HepG2 (cell line): ENCODE results near the gene ZBTB21. TPM values are rescaled to one million over a fixed set of nuclear protein-coding genes. Genes with fewer than 3 reads are reported as not detected.
A peak's percentile ranks its signal among the peaks of the same experiment; 100 is the strongest.

Experiments
- ATRX ChIP-seq: sonication (generic); formaldehyde crosslinking; IDR thresholded peaks from 2 replicates; pipeline ENCODE4 v1.4.0; 2020; ENCODE audit warnings: missing genetic modification reagents, borderline replicate concordance
- CAMTA2 ChIP-seq: sonication (generic); formaldehyde crosslinking; IDR thresholded peaks from 2 replicates; pipeline ENCODE4 v1.4.0; 2020; ENCODE audit warnings: mild to moderate bottlenecking, missing genetic modification reagents, borderline replicate concordance
- CHCHD3 ChIP-seq: sonication (generic); formaldehyde crosslinking; IDR thresholded peaks from 2 replicates; pipeline ENCODE4 v1.8.0; 2022; ENCODE audit warnings: mild to moderate bottlenecking, missing genetic modification reagents, moderate library complexity
- CHD4 ChIP-seq: fragments of 200-600 bp; sonication (generic); IDR thresholded peaks from 2 replicates; pipeline ENCODE4 v1.7.0; 2017; ENCODE audit warnings: mild to moderate bottlenecking, low read length, borderline replicate concordance
- DR1 ChIP-seq: sonication (generic); formaldehyde crosslinking; IDR thresholded peaks from 2 replicates; pipeline ENCODE4 v1.8.0; 2021; ENCODE audit warnings: mild to moderate bottlenecking, missing genetic modification reagents, inconsistent platforms
- FOXA1 ChIP-seq, 2 experiments: fragments of 450-650 bp in 1 of 2; sonication (generic) in 1 of 2; formaldehyde crosslinking in 1 of 2; IDR thresholded peaks; 2 replicates each; pipeline versions ENCODE4 v1.4.0 to v1.6.1; 2016 to 2020; ENCODE audit warnings: missing genetic modification reagents in 1 of 2
- FOXC1 ChIP-seq: sonication (generic); formaldehyde crosslinking; IDR thresholded peaks from 2 replicates; pipeline ENCODE4 v1.8.0; 2022; ENCODE audit warnings: mild to moderate bottlenecking, missing genetic modification reagents, borderline replicate concordance
- FOXM1 ChIP-seq: sonication (generic); formaldehyde crosslinking; IDR thresholded peaks from 2 replicates; pipeline ENCODE4 v1.5.0; 2020; ENCODE audit warnings: missing genetic modification reagents
- PHB2 ChIP-seq: fragments of 450-650 bp; IDR thresholded peaks from 2 replicates; pipeline ENCODE4 v1.6.1; 2018; ENCODE audit not compliant: partially characterized antibody
- RBM39 ChIP-seq: fragments of 200-400 bp; formaldehyde crosslinking; IDR thresholded peaks from one replicate; pipeline ENCODE4 v1.6.1; 2018; ENCODE audit warnings: antibody characterized with exemption, mild to moderate bottlenecking, low read depth, low read length; ENCODE audit not compliant: poor library complexity, severe bottlenecking
- ZFP62 ChIP-seq: sonication (generic); formaldehyde crosslinking; IDR thresholded peaks from 2 replicates; pipeline ENCODE4 v1.4.0; 2020; ENCODE audit warnings: missing genetic modification reagents
- ZNF33B ChIP-seq: sonication (generic); formaldehyde crosslinking; IDR thresholded peaks from 2 replicates; pipeline ENCODE4 v1.5.1; 2020; ENCODE audit warnings: mild to moderate bottlenecking, missing genetic modification reagents
- ZNF562 ChIP-seq: sonication (generic); formaldehyde crosslinking; IDR thresholded peaks from 2 replicates; pipeline ENCODE4 v1.8.0; 2022; ENCODE audit warnings: missing genetic modification reagents, borderline replicate concordance
- ZSCAN20 ChIP-seq: sonication (generic); formaldehyde crosslinking; IDR thresholded peaks from 2 replicates; pipeline ENCODE4 v1.4.0; 2020; ENCODE audit warnings: missing genetic modification reagents, mild to moderate bottlenecking, borderline replicate concordance
- ZSCAN22 ChIP-seq: sonication (generic); formaldehyde crosslinking; IDR thresholded peaks from 2 replicates; pipeline ENCODE4 v1.4.0; 2020; ENCODE audit warnings: mild to moderate bottlenecking, missing genetic modification reagents
- polyA plus RNA-seq, 8 experiments: library from polyadenylated mRNA; depleted of rRNA in 3 of 8; stranded (reverse) in 7 of 8; unstranded in 1 of 8; fragments of >200 nt; fragmentation: Illumina TruSeq in 4 of 8; extraction: Trizol in 4 of 8; gene quantifications; 2 replicates each; pipeline versions ENCODE4 v1.2.1 to v1.2.3, GENCODE V29; 2011 to 2016; ENCODE audit warnings: low read depth in 4 of 8, missing spikeins in 1 of 8, mixed read lengths in 1 of 8; ENCODE audit not compliant: insufficient read depth in 1 of 8
- total RNA-seq, 5 experiments: library from RNA; depleted of rRNA; stranded (reverse); fragments of >200 nt; fragmentation: Illumina TruSeq; extraction: Trizol; gene quantifications; 2 replicates each; pipeline ENCODE4 v1.2.3, GENCODE V29; 2016; ENCODE audit warnings: low read depth in 1 of 5
- TF ChIP-seq, protein P1 (sequence below): sonication (generic); formaldehyde crosslinking; IDR thresholded peaks from 2 replicates; pipeline ENCODE4 v1.5.1; 2020; ENCODE audit warnings: missing genetic modification reagents, mild to moderate bottlenecking, borderline replicate concordance
- TF ChIP-seq, protein P2 (sequence below): sonication (generic); formaldehyde crosslinking; IDR thresholded peaks from 2 replicates; pipeline ENCODE4 v1.5.0; 2020; ENCODE audit warnings: missing genetic modification reagents
- TF ChIP-seq, protein P3 (sequence below): sonication (generic); formaldehyde crosslinking; IDR thresholded peaks from 2 replicates; pipeline ENCODE4 v1.9.0; 2021; ENCODE audit warnings: missing genetic modification reagents, borderline replicate concordance
- TF ChIP-seq, protein P4 (sequence below): sonication (generic); formaldehyde crosslinking; IDR thresholded peaks from 2 replicates; pipeline ENCODE4 v1.5.1; 2020; ENCODE audit warnings: mild to moderate bottlenecking, missing genetic modification reagents

ZBTB21 gene
- total and polyA plus RNA-seq, 2 of the 13 experiments (the other 11 are each of a cell fraction or from before 2014, with no cell fraction given), result 4.5 to 6.1 TPM

DNA sequence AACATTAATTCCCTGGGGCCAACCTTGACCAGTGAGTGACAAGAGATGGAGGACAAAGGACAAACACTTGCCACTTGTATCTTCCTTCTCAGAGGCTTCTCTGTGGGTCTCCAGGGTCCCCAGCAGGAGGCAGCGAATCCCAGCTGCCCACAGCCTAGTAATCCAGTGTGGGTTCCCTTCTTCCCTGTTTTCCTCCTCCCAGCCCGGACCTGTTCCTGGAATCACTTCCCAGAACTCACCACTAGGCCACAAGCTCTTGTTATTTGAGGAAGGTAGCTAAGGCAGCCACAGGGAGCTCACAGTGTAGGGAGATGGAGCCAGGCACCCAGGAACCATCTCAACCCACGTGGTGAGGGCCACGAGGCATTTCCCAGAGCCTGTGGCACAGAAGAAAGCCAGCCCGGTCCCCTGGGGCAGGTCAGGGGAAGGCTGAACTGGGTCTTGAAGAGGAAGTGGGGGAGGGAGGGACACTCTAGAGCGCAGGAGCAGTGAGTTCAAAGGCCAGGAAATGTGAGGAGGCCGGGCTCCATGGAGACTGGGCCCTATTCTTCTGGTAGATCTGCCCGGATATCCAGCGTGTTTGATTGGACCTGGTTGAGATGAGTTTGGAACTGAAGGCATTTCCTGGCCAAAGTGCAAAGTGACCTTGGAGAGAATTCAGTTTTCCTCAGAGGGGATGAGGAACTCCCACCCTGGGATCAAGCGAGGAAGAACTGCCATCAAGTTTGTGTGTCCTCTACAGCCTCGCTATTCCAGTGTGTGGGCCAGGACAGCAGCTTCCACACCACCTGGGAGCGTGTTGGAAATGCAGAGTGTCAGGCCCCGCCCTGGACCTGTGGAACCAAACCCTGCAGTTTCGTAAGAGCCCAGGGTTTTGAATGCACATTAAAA, 36.1 kb downstream of the ZBTB21 start (continued):
- TF ChIP-seq, protein P1, sequence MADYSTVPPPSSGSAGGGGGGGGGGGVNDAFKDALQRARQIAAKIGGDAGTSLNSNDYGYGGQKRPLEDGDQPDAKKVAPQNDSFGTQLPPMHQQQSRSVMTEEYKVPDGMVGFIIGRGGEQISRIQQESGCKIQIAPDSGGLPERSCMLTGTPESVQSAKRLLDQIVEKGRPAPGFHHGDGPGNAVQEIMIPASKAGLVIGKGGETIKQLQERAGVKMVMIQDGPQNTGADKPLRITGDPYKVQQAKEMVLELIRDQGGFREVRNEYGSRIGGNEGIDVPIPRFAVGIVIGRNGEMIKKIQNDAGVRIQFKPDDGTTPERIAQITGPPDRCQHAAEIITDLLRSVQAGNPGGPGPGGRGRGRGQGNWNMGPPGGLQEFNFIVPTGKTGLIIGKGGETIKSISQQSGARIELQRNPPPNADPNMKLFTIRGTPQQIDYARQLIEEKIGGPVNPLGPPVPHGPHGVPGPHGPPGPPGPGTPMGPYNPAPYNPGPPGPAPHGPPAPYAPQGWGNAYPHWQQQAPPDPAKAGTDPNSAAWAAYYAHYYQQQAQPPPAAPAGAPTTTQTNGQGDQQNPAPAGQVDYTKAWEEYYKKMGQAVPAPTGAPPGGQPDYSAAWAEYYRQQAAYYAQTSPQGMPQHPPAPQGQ (CRISPR knock-in tag), result no peak
- TF ChIP-seq ATRX (CRISPR knock-in tag) (no peak), ZFP62 (CRISPR knock-in tag) (no peak), RBM39 (no peak), CAMTA2 (CRISPR knock-in tag) (no peak), FOXC1 (CRISPR knock-in tag) (no peak), CHCHD3 (CRISPR knock-in tag) (no peak), ZNF33B (CRISPR knock-in tag) (0 out of 2 replicates have a peak, but pooled peaks have one; percentile 24), PHB2 (no peak), ZSCAN20 (CRISPR knock-in tag) (no peak), FOXM1 (CRISPR knock-in tag) (no peak), CHD4 (no peak), ZSCAN22 (no peak), DR1 (no peak), ZNF562 (CRISPR knock-in tag) (no peak), FOXA1 (IDR thresholded peaks at IDR 0.05) (no peak), FOXA1 (CRISPR knock-in tag; IDR thresholded peaks at IDR 0.05) (no peak)
- TF ChIP-seq, protein P2, sequence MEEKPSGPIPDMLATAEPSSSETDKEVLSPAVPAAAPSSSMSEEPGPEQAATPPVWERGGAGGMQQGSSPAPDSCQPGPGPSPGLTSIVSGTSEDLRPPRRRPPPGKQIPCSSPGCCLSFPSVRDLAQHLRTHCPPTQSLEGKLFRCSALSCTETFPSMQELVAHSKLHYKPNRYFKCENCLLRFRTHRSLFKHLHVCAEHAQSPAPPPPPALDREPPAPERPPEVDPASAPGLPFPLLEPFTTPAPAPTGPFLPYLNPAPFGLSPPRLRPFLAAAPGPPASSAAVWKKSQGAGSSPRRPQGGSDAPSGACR (CRISPR knock-in tag), result no peak
- TF ChIP-seq, protein P3, sequence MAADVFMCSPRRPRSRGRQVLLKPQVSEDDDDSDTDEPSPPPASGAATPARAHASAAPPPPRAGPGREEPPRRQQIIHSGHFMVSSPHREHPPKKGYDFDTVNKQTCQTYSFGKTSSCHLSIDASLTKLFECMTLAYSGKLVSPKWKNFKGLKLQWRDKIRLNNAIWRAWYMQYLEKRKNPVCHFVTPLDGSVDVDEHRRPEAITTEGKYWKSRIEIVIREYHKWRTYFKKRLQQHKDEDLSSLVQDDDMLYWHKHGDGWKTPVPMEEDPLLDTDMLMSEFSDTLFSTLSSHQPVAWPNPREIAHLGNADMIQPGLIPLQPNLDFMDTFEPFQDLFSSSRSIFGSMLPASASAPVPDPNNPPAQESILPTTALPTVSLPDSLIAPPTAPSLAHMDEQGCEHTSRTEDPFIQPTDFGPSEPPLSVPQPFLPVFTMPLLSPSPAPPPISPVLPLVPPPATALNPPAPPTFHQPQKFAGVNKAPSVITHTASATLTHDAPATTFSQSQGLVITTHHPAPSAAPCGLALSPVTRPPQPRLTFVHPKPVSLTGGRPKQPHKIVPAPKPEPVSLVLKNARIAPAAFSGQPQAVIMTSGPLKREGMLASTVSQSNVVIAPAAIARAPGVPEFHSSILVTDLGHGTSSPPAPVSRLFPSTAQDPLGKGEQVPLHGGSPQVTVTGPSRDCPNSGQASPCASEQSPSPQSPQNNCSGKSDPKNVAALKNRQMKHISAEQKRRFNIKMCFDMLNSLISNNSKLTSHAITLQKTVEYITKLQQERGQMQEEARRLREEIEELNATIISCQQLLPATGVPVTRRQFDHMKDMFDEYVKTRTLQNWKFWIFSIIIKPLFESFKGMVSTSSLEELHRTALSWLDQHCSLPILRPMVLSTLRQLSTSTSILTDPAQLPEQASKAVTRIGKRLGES (CRISPR knock-in tag), result no peak
- TF ChIP-seq, protein P4, sequence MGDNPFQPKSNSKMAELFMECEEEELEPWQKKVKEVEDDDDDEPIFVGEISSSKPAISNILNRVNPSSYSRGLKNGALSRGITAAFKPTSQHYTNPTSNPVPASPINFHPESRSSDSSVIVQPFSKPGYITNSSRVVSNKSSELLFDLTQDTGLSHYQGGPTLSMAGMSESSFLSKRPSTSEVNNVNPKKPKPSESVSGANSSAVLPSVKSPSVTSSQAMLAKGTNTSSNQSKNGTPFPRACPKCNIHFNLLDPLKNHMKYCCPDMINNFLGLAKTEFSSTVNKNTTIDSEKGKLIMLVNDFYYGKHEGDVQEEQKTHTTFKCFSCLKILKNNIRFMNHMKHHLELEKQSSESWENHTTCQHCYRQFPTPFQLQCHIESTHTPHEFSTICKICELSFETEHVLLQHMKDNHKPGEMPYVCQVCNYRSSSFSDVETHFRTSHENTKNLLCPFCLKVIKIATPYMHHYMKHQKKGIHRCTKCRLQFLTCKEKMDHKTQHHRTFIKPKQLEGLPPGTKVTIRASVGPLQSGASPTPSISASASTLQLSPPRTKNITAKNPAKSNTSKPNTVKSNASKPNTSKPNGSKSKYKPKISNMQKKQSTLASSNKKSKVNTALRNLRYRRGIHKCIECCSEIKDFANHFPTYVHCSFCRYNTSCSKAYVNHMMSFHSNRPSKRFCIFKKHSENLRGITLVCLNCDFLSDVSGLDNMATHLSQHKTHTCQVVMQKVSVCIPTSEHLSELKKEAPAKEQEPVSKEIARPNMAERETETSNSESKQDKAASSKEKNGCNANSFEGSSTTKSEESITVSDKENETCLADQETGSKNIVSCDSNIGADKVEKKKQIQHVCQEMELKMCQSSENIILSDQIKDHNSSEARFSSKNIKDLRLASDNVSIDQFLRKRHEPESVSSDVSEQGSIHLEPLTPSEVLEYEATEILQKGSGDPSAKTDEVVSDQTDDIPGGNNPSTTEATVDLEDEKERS (CRISPR knock-in tag), result no peak
